ENCODE data around the gene FANK1.
A peak's percentile ranks its signal among the peaks of the same experiment; 100 is the strongest.
"Not testable (repeated sequence)": the region's sequence is repeated elsewhere in the genome, so short reads cannot be mapped to it uniquely, and the experiment has no call there.

FANK1 gene

GRCh38 chr10:126036515-126036914, 140.2 kb downstream of the FANK1 start:
- DNase-seq, result no peak

- DNase-seq, result no peak
These were observed 141.6 kb downstream of the FANK1 start for GRCh38 chr10:126037946-126038345.

GRCh38 chr10:126041117-126041516, 144.8 kb downstream of the FANK1 start:
- DNase-seq, result no peak

GRCh38 chr10:126041804-126042231, 145.5 kb downstream of the FANK1 start:
- DNase-seq, result peak; percentile 77 to 97

GRCh38 chr10:126042354-126042753, 146.0 kb downstream of the FANK1 start:
- no peak for DNase-seq

GRCh38 chr10:126042906-126043305, 146.5 kb downstream of the FANK1 start:
- DNase-seq, result peak; percentile 7 to 48

GRCh38 chr10:126043389-126043788, 147.0 kb downstream of the FANK1 start:
- no peak for DNase-seq

GRCh38 chr10:126045861-126046260, 149.5 kb downstream of the FANK1 start:
- DNase-seq, result no peak

GRCh38 chr10:126046831-126047230, 150.5 kb downstream of the FANK1 start:
- no peak for DNase-seq

- not testable (repeated sequence) for DNase-seq
These were observed 151.4 kb downstream of the FANK1 start for GRCh38 chr10:126047749-126048148.

GRCh38 chr10:126049759-126050700, 153.7 kb downstream of the FANK1 start:
- DNase-seq, result no peak

GRCh38 chr10:126052171-126052570, 155.8 kb downstream of the FANK1 start:
- no peak for DNase-seq

GRCh38 chr10:126054191-126054590, 157.8 kb downstream of the FANK1 start:
- no peak for DNase-seq

- DNase-seq, result no peak
These were observed 161.1 kb downstream of the FANK1 start for GRCh38 chr10:126057494-126057893.

- no peak for DNase-seq
These were observed 161.7 kb downstream of the FANK1 start for GRCh38 chr10:126058104-126058503.

GRCh38 chr10:126058507-126058906, 162.1 kb downstream of the FANK1 start:
- no peak for DNase-seq

All from CD4-positive, alpha-beta T cell treated with Interleukin-1 beta for 1 hour (primary cell).